Effector CD4-positive, alpha-beta T cell (primary cell): ENCODE results near the gene MAN1C1.

ENCODE experiments used
- DNase-seq: peaks from one replicate; pipeline ENCODE4 v3.0.0-alpha.2; 2020

The MAN1C1 gene

DNA sequence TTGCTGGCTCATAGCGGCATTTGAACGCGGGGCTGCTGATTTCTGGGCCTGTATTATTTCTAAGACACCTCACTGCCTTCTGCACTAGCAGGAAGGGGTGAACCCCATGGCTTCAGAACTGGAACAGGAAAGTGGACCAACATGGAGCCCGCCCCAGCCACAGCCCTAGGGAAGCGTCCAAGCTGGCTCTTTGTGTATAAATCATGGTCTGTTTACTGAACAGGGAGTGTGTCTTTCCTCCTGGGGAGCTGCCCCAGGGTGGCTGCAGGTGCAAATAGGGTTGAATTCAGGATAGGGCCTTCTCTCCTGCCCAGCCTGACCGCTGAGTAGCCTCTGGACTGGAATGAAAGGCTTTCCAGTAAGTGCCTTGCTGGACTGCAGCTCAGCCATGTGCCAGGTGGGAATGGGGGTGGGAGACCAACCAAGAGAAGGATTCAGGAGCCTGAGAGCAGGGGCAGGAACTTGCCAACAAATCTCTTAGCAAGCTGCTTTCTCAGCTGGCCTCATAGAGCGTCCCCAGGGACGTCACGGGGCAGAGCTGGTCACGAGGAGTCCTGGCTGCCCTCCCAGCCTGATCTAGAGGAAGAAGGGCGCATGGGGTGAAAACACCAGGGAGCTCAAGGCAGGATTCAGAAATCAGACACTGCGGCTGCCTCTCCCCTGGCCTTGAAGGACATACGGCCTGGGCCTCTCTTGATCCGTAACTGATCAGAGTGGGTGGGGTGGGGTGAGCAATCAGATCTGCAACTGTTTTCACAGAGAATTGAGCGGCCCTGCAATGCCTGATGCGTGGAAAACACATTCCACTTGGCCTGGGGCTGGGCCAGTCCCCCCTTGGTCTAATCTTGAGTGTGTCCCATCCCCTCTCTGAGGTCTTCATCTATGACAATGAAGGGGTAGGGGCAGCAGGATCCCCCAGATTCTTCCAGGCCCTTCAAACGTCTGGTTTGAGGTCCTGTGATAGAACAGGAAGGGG lies 126.9 kb downstream of the MAN1C1 start:
- no peak for DNase-seq

DNA sequence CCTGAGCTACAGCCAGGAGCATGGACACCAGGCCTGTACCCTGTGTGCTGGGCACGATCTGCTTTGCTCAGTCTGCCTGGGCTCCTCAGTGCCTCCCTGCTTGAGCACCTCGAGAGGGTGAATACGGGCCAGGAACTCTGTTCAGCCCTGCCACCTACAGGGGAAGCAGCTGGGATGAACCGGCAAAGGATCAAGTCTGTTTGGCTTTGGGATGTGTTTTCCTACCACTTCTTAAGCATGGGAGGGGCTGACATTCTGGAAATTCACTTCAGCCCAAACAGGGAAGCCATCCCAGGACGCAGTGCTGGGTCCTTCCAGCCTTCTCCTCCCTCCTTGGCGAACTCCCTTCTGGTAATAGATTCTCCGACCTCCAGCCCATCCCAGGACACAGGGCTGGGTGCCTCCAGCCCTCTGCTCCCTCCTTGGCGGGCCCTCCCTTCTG lies 127.6 kb downstream of the MAN1C1 start:
- DNase-seq, result no peak

DNA sequence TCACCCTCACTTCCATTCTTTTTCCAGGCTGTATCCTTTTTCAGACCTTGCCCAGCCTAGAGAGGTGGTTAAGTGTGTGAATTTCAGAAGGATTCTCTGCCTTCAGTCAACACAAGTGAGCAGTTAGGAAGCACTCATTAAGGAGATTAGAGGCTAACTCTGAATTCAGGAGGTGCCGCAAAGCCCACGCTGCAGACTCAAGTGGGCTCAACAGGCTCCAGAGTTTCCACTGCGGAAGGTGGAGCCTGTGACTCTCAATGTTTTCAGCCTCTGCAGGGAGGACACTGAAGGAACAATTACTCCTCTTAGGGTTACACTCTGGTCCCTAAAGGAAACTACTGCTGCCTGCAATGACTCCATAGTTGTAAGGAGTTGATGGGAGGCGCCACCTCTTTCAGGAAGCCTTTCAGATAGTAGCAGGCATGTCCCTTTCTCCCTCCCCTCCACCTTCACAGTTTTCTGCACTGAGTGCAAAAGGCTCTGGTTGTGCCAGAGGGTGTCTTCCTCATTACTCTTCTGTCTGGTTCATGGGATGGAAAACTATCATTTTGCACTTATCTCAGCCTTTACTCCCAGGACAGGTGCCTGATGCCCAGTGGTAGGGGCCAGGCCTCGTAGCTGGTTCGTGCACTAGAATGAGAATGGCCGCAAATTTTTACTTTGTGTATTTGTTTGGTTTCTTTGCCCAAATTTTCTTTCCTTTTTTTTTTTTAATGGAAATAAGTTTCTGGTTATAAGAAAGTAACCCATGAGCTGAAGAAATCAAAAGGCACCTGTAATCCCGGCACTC lies 128.2 kb downstream of the MAN1C1 start:
- DNase-seq, result no peak

DNA sequence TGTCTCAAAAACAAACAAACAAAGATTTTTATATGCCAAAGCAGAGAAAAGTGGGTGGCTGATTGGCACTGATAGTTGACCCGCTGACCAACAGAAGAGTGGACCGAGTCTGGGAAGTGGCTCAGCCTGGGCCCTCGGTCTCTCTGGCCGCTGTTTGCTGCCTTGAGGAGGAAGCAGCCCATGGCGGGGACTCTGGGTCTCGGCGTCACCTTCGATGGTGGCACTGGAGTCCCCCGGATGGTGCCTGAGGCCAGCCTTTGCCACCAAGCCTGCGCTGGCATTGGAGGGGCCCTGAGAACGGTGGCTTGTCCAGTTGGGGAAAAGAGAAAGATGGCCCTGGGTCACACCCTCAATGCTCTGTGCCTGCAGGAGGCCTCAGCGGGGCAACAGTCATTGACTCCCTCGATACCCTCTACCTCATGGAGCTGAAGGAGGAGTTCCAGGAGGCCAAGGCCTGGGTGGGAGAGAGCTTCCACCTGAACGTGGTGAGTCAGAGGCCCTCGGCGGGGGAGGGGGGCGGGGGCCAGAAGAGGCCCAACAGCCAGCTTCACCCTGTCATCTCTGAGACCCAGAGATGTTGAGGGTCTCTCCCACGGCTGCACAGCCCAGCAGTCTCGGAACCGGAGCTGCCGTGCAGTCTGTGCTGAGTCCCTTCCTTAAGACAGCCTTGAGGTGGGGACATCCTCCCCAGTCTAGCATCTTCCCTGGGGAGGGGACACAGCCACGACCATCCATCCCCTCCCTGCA lies 129.9 kb downstream of the MAN1C1 start:
- DNase-seq, result no peak

DNA sequence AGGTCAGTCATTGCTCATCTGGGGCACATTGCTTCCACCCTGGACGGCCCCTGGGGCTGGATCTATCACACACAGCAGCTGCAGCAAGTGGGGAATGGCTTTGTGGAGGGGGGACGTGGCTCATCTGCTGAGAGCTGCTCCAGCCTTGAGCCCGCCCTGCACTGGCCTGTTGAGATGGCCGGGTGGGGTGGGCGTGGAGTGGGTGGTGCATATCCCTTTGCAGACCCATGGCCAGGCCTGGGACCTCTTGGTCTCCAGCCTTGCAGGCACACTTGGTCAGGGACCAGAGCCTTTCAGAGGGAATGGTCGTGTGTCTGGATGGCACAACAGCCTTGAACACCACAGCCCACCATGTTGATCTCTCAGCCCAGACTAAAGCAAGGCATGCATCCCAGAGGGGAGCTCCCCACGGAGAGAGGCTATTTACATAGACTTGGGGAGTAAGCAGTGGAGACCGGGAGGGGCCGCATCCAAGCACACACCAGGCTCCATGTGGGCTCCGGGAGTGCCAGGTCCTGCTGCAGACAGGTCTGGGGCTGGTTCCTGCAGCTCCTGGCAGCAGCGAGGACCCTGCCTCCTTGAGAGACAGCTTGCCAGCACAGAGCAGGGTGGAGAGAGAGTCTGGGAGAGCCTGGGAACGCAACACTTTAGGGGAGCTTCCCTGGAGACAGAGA lies 130.6 kb downstream of the MAN1C1 start:
- DNase-seq, result no peak

DNA sequence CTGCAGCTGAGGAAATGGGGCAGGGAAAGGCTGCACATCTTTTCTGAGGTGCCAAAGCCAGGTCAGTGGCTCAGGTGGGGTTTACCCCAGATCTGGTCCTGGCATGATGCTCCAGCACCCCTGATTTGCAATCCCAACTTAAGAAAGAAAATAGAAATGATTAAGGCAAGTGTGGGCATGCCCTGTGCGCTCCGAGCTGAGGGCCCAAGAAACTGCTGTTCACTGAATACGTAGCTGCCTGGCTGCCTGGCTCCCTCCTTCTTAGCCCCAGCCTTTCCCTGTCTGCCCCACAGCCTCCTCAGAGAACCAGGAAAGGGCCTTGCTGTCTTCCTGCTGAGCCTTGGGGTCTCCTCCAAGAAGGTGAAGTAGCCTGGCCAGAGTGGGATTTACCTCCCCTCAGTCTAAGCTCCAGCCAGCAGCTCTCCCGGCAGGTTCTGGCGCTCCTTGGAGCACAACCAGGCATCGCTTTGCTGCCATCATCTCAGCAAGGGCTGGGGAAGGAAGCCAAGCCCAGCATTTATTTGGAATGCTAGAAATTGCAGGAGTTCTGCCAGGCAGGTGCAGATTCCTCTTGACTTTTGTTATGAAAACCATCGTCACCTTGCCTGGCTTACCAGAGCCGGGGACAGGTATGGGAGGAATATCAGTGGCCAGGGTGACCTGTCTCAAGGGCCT lies 132.1 kb downstream of the MAN1C1 start:
- no peak for DNase-seq

DNA sequence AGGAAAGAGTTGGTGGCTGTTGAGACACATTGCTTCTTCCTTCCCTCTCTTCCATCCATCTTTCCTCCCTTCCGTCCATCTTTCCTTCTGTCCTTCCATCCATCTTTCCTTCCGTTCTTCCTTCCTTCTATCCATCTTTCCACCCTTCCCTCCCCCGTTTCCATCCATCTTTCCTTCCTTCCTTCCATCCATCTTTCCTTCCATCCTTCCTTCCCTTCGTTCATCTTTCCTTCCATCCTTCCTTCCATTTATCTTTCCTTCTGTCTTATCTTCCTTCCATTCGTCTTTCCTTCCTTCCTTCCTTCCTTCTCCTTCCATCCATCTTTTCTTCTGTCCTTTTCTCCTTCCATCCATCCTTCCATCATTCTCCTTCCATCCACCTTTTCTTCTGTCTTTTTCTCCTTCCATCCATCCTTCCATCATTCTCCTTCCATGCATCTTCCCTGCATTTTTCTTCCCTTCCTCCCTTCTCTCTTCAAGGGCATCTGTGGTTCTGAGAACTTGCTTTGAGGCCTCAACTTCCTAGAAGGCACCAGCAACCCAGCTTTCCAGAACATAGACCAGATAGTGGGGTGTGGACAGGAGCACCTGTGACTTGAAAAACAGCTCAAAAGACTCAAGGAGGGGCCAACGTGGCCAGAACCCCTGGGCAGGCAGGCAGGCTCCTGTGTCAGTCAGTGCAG lies 134.5 kb downstream of the MAN1C1 start:
- no peak for DNase-seq

DNA sequence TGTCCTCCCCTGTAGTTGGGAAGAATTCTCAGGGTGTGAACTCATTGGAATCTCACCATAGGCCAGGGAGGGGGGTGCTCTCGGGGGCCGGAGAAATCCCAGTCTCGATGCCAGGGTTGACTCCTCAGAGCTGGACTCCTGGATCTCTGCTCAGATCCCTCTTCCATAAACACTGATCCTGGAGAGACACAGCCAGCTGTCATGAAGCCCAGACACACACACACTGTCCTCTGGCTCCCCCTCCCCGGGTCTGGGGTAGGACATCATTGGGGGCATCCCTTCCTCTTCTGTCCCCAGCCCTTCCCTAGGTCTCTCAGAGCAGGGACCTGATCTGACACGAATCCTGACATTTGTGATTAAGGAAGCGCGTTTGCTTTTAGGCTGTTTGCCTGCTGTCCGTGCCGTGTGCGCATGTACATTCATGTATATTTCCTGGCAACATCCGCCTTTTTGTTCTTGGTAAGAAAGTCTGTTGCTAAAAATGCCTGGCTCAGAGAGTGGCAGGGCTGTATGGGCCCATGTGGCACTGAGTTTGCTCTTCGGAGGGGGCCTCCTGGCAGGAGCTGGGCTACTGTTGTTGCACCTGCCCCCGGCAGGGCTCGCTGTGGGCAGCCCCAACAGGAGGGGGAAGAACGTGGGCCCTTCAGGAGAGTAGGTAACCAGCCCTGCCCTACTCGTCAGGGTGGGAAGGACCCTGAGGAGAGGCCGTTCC lies 138.0 kb downstream of the MAN1C1 start:
- no peak for DNase-seq

DNA sequence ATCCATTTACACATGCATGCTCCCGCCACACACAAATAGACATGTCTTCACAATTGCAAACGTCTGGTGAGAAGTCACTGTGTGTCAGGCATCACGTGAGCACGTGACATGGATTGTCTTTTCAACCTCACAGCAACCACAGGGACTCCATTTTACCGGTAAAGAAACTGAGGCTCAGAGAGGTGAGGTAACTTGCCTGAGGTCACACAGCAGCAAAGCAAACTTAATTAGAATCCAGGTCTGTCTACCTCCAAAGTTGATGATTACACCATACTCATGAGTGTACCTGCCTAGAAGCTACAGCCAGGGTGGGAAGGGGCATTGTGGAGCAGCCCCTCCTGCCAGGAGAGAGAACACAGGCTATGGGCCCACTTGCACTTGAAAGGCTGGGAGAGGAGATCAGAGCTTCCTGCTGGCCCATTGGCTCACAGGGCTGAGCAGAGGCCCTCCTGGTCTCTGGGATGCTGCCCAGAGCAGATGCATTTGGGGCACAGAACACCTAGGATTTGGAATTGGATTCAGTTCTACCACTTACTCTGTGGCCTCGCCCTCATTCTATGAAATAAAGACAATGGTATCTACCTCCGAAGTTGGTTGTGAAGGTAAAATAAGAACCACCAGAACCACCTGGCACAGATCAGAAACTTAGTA lies 139.0 kb downstream of the MAN1C1 start:
- DNase-seq, result no peak

DNA sequence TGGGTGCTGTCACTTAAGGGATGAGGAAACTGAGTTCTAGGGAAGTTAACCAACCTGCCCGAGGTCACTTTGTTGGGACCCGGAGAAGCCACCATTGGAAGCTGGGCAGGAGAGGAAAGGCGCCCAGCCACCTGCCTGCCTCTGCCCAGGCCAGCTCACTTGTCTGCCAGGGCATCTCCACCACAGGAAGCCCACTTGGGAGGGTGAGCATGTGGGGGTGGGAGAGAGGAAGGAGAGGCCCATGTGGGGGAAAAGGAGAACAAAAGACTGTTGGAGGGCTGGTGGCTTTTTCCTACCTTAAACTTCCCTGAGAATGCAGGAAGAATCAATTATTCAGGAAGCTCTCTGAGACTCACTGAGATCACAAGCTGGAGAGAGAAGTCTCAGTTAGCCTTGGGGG lies 139.6 kb downstream of the MAN1C1 start:
- DNase-seq, result no peak

DNA sequence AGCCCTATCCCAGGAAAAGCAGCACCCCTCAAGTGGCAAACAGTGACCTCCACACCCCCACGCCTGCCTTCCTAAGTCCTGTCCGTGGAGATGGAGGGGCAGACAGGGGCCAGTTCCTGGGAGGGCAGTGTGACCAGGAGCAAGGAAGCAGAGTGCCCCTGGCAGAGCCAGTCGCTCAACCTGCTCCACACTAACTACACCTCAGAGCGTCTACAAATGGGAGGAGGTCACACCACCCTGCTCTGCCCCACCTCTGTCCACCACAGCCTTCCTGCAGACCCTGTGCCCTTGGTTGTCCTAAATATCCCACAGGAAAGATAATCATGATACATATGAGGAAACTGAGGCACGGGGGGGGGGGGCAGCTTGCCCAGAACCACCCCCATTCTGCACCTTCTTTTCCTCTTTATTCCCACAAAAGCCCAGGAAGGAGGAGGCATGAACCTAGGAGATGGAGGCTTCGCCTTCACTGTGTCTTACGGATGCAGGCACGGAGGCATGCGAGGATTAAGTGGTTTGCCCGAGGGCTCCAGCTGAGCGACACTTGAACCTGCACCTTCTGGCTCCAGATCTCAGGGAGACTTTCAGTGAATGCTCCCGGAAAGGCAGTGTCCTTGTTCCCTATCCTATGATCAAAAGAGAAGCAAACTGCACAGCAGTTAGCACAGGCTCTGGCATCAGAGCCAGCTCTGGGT lies 140.7 kb downstream of the MAN1C1 start:
- DNase-seq, result no peak

DNA sequence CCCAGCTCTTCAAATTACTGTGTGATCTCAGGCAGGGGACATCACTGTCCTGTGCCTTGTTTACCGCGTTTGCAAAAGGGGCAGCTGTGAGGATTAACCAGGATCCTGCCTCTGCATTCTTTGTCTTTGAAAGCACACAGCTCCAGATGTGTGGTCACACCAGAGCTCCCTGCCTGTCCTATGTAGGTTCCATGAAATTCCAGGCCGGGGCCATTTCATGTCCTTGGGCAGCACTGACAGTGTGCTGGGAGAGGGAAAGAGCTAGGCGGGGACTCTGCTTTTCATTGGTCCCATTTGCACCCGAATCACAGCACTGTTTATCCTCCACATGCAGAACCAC lies 141.2 kb downstream of the MAN1C1 start:
- DNase-seq, result no peak

DNA sequence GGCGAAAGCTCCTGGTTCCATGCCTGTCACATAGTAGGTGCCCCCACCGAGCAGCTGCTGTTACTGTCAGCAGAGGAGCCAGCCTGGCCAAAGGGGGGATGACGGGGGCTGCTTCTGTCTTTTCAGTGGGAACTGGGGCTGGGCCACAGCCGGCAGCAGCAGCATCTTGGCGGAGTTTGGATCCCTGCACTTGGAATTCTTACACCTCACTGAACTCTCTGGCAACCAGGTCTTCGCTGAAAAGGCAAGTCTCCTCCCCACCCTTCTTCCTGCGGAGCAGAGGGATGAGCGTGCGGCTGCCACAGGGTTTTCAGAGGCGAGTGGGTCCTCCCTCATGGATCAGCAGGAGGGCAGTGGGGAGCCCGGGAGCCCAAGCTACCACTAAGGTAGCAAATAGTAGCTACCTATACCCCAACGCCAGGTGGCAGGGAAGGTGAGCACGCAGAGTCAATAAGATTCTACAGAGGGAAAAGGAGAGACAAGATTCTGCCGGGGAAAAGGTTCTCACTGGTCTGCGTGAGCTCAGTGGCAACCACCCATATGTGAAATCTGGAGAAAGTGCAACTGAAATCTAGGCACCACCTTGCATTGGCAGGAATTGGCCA lies 142.0 kb downstream of the MAN1C1 start:
- DNase-seq, result no peak

DNA sequence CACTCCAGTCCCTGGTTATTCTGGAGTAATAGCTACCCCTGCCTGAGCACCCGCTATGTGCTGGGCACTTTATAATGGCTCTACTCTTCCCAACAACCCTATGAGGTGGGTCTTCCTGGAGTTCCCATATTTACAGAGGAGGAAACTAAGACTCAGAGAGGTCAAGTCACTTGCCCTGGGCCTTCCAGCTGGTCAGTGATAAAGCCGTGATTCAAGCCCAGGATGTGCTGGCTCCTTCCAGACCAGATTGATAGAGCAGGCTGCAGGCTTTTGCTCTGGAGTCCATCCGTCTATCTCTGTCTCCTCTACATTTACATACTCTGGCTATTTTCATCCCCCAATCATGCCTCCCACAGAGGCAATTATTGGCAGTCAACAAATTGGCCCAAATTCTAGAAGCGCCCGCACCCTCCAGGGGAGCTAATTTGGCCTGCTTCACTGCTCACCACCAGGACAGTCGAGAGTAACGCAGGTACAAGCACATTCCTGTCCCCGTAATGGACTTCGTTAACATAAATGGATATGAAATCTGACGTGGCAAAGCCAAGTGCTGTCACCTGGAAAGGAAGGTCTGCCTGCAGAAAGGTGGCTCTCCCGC lies 143.6 kb downstream of the MAN1C1 start:
- no peak for DNase-seq

DNA sequence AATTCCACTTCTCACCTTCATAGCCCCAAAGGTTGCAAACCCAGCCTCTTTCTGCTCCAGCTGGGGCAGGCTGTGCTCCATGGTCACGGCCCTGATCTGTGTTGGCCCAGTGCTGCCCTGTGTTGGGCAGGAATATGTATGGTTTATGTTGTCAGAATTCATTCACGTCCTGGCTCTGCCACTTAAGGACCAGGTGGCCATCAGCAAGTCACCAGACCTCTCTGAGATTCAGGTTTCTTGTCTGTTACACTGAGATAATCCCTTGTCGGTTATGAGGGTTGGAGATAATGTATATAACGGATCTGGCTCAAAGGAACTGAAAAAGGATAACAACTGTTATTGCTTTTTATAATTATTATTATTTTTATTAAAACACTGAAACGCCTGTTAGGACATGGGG lies 144.3 kb downstream of the MAN1C1 start:
- no peak for DNase-seq

DNA sequence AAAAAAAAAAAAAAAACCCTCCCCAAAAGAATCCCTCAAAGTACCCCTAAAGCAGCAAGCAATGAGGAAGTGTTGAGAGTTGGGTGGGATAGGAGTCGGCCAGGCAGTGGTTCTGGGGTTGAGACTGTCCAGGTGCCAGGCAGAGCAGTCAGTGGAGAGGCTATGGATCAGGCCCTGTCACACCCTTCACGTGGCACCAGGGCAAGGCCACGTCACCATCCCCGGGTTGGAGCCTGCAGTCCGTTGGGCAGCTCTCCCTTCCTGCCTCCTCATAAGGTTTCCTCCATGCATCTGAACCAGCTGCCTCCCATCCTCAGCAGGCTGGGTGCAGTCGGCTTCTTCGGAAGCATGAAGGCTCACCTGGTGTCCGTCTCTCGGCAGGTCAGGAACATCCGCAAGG lies 146.9 kb downstream of the MAN1C1 start:
- no peak for DNase-seq

DNA sequence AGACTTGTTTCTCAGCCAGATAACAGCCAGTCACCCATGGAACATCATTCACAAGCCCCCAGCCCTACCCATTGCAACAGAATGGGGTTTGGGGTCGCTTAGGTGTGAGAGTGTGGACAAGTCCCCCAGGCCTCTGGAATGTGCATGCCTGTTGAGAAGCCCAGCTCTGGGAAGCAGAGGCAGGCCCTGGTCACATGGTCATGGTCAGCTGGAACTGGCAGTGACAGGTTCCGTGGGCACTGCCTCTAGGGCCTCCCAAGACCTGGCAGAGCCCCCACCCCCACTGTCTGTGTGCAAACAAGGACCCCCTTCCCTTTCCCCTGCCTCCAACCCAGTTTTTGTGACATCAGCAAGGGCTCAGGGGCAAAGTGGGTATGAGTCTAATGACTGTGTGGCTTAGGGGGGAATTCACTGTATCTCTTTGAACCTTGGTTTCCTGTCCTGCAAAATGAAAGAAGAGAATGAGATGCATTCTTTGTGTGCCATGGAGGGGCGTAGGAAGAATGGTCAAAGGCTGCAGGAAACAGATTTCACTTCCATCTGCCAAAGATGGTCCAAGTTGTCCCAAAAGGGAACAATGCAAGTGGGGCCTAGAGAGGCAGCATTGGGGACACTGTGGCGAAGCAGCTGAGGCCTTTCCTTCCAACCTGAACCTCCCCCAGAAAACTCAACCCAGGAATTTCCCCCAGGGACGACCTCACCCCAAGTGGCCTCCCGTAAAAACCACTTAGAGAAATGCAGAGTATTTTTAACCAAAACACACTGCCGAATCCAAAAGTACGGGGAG lies 148.7 kb downstream of the MAN1C1 start:
- DNase-seq, result no peak
